ENCODE results near the gene NDUFS3.
"Not testable (repeated sequence)": the region's sequence is repeated elsewhere in the genome, so short reads cannot be mapped to it uniquely, and the experiment has no call there.

NDUFS3 gene

GRCh38 chr11:47562393-47562792, 16.5 kb upstream of the NDUFS3 start:
- not testable (repeated sequence) for DNase-seq

GRCh38 chr11:47564366-47564765, 14.5 kb upstream of the NDUFS3 start:
- not testable (repeated sequence) for DNase-seq

DNA sequence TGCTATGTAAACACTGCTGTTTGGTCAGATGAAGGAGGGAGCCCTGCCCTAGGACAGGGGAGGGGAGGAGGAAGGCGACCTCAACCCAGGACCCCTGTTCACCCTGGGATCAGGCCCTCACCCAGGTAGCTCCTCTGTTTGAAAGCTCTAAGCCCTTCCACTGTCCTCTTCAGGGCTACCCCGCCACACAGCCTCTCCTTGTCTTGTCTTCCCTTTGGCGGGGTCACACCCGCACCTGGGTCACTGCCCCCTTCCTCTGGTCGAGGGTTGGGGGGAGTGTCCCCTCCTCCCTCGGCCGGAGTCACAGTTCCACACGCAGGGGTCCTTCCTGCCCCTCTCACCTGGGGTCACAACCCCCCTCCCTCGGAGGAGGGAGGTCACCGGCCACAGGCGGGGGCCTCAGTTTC, 13.9 kb upstream of the NDUFS3 start:
- DNase-seq = no peak

DNA sequence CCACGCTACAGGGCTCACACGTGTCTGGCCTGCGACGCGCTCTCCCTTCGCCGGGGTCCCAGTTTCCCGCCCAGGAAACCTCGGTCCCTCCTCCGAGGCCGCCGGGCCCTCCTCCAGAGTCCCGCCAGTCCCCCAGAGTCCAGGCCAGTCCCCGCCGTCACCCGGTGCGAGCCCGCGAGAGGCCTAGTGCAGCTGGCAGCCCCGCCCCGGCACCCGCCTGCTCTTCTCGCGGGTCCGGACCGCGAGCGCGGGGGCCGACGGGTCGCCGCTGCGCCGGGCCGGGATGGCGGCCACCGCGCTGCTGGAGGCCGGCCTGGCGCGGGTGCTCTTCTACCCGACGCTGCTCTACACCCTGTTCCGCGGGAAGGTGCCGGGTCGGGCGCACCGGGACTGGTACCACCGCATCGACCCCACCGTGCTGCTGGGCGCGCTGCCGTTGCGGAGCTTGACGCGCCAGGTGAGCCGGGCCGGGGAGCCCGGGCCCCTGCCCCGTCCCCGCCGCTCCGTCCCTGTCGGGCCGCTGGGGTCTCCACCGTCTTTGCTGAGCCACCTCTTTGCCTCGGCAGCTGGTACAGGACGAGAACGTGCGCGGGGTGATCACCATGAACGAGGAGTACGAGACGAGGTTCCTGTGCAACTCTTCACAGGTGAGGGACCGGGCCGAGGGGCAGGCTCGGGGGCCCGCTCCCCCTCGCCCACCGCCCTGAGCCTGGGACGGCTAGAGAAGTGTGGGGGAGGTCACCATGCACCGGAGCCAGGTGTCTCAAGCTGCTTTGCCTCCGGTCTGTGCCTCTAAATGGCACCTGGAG, 13.3 kb upstream of the NDUFS3 start, which contains the start of gene PTPMT1:
TSS of gene PTPMT1 (plus strand) at position 260 of the 809 bp plus-strand sequence. CDS start at position 284, 24 bp downstream.
- peak; percentile 56 for DNase-seq

DNA sequence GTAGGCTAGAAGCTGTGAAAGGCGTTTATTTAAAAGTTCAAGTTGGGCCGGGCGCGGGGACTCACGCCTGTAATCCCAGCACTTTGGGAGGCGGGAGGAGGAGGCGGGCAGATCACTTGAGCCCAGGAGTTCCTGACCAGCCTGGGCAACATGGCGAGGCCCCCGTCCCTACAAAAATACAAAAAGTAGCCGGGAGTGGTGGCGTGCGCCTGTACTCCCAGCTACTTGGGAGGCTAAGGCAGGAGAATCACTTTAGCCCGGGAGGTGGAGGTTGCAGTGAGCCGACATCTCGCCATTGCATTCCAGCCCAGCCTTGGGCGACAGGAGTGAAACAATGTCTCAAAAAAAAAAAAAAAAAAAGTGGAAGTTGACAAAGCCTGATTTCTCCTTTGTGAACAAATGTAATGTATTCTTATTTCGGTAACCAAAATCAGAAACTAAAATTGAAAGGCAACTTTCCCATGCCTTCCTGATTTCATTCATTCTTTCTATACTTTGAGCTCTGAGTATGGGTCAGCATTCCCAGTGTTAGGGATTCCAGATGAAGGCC, 12.7 kb upstream of the NDUFS3 start:
- DNase-seq = no peak

DNA sequence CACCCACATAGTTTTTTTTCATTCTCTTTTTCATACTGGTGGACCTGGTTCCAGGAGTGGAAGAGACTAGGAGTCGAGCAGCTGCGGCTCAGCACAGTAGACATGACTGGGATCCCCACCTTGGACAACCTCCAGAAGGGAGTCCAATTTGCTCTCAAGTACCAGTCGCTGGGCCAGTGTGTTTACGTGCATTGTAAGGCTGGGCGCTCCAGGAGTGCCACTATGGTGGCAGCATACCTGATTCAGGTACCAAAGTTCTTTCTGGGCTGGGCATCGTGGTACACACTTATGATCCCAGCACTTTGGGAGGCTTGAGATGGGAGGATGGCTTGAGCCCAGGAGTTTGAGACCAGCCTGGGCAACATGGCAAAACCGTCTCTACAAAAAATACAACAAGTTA, 9.2 kb upstream of the NDUFS3 start:
- DNase-seq = no peak

DNA sequence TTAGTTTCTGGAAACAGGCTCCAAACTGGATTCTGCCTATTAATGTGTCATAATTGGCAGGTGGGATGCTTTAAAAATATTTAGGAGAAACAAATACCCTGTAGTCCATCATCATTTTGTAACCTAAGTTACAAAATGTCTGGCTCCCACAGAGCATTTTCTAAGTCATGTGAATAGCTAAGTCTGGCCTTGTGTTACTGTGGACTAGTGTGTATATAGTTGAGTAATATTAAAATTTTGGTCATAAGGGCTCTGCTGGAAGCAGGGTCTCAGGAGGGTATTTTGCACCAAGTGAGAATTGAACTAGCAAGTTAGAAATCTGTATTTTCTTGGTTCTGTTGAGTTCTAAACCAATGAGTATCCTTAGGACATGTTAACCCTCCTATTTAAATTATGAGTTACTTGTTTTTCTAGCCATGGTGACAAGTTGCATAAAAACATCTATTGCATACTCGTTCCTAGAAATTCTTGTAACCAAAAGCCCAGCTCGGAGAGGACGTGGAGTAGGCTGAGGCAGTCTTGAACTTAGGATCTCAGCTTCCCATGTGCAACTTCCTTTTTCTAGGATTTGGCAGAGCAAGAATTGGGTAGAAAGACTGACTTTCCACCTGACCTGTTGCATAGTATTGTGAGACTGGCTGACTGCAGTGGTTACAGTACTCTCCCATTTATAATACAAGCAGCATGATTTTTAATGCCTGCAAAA, 8.1 kb upstream of the NDUFS3 start:
- DNase-seq = no peak

DNA sequence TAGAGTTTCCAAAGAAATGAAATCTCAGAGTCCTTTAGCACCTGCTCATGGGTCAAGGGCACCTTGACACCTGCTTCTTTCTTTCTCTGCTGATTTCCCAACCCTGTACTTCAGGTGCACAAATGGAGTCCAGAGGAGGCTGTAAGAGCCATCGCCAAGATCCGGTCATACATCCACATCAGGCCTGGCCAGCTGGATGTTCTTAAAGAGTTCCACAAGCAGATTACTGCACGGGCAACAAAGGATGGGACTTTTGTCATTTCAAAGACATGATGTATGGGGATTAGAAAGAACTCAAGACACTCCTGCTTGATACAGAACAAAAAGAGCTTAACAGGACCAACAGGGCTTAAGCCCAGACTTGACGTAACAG, 7.5 kb upstream of the NDUFS3 start:
- DNase-seq = no peak

DNA sequence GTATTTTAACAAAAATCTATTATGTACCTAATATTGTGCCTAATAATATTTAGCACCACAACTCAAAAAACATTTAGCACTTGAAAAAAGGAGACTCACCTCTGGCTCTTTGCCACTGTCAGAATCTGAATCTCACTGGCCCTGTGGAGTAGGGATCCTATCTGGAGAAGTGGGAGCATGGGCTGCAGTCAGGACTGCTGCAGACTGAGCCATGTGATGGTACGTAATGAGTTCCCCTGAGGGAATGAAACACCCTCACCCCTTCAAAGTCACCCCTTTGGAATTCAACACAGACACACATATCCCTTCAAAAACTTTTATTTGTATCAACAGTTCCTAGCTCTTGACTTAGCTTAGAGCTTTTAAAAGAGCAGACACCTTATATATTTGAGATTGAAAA, 7.0 kb upstream of the NDUFS3 start:
- DNase-seq = no peak

DNA sequence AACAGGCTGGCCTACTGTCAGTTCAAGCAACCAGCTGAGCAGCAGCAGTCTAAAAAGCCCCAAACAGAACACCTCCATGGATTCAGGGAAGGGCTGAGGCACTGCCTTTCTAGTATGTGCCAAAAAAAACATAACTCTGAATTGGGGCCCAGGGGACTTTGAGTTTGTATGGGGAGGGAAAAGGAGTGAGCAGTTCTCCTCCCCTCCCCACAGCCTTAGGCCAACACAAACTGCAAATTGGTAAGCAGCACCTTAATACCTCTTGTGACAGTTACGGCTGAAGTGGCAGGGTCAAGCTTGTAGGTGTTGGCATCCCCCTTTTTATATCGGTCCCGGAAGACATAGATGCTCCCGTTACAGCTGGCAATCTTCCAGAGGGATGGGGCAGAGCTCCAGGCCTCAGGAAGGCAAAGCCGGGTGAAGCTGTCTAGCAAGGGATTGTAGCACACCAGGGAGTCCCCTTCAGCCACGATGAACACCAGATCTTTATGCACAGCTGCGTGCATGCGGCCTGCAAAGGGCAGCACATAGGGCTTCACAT, 6.1 kb upstream of the NDUFS3 start:
- peak; percentile 71 for DNase-seq

DNA sequence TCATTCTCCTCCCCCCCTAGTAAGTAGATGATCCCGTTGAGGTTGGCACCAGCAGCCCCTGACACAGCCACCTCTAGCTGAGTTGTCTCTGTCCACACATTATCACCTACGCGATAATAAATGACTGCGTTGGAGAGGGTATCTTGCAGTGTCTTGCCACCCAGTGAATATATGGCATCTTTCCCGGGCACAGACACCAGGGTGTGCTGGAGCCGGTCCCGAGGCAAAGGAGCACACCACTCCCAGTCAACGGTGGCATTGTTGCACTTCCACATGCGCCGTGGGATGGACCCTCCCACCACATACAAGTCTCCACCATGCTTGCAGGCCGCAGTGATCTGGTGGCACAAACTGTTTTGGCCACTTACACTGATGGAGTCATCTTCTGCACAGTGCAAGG, 5.6 kb upstream of the NDUFS3 start:
- no peak for DNase-seq

GRCh38 chr11:47577460-47578041, 1.3 kb upstream of the NDUFS3 start:
- no peak for DNase-seq

- DNase-seq = no peak
These were observed 5.0 kb downstream of the NDUFS3 start for GRCh38 chr11:47583844-47584243.

GRCh38 chr11:47586098-47586855, 7.4 kb downstream of the NDUFS3 start, which contains the start of gene FAM180B:
Gene FAM180B (plus strand): TSS chr11:47586678. CDS start chr11:47586769, 91 bp downstream.
- no peak for DNase-seq

- DNase-seq = no peak
These were observed 8.3 kb downstream of the NDUFS3 start for GRCh38 chr11:47587039-47587716.

GRCh38 chr11:47587723-47588326, 9.0 kb downstream of the NDUFS3 start:
- DNase-seq = no peak

DNA sequence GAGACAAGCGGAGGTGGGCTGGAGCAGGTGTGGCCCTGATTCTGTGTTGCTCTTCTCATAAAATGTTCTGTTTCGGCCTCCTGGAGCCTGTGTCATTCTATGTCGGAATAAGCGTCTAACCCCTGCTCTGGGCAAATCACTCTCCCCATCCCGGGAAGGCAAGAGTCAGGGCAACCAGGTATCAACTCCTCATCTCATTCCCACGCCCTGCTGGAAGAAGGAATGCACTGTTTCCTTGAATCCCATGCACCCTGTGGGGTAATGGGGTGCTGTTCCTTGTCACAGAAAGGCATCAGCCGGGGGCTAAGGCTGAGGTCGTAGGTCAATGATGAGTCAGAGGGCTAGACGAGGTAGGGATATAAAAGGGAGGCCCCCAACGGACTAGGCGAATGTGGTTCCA, 10.2 kb downstream of the NDUFS3 start:
- DNase-seq = no peak

DNA sequence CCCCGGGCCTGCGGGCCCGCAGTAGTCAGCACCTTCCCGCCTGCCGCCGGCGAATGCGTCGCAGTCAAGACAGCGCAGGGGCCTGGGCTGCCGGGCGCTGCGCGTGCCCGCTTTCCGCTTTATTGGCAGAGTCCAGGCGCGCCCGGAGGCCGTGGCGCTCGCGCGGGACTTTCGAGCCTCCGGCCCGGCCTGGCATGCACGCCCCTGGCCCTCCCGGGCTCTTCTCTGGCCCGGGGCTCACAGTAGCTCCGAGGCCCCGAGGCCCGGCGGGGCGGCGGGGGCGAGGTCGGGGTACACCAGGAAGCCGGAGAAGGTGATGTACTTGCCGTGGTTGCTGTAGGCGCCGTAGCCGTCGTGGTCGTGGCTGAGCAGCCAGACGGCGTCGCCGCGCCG, 10.7 kb downstream of the NDUFS3 start:
- no peak for DNase-seq

DNA sequence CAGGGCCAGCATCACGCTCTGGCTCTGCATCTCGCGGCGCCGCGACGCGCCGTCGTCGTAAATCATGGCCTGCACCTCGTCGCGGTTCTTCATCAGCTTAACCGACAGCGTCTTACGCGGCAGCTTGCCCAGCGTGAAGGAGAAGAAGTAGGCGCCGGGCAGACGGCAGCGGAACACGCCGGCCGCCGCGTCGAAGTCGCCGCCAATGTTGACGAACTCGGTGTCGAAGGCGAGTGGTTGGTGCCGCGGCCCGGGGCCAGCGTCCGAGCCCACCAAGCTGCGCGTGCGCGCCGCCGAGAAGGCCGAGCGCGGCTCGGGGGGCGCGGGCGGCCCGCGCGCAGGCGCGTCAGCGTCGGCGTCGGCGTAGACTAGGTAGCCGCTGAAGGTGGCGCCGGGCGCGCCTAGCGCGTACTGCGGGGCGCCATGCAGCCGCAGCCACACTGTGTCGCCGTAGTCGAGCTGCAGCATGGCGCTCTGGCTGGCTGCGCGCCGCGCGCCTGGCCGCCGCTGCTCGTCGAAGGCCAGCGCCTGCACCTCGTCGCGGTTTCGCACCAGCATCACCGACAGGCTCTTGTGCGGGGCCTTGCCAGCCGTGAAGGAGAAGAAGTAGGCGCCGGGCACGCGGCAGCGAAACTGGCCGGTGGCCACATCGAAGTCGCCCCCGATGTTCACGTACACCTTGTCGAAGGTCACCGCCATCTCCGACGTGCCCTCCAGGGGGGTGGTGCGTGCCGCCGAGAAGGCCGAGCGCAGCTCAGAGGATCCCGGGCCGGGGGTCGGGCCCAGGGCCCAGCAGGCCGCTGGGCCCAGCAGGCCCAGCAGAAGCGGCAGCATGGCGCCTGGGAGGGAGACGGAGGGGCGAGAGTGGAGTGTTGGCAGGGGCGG, 11.3 kb downstream of the NDUFS3 start:
- no peak for DNase-seq

GRCh38 chr11:47591764-47592163, 12.9 kb downstream of the NDUFS3 start:
- no peak for DNase-seq
